AG09309 (cell line): ENCODE data around the gene FOXQ1.
A peak's percentile ranks its signal among the peaks of the same experiment; 100 is the strongest.

ENCODE experiments used
- DNase-seq: peaks from one replicate; pipeline ENCODE4 v3.0.0-alpha.2; 2010; ENCODE audit warnings: low read depth
- H3K4me3 ChIP-seq: 2 replicates; pipeline ENCODE4 v1.5.1; 2011; ENCODE audit warnings: mild to moderate bottlenecking, low read depth, low read length, moderate library complexity; ENCODE audit not compliant: control insufficient read depth
- TF ChIP-seq, protein P1 (sequence below): IDR thresholded peaks from 2 replicates; pipeline ENCODE4 v1.5.1; 2011; ENCODE audit warnings: mild to moderate bottlenecking, low read depth, low read length, inconsistent platforms; ENCODE audit not compliant: insufficient read depth, control insufficient read depth; ENCODE audit errors: missing control alignments

The FOXQ1 gene

DNA sequence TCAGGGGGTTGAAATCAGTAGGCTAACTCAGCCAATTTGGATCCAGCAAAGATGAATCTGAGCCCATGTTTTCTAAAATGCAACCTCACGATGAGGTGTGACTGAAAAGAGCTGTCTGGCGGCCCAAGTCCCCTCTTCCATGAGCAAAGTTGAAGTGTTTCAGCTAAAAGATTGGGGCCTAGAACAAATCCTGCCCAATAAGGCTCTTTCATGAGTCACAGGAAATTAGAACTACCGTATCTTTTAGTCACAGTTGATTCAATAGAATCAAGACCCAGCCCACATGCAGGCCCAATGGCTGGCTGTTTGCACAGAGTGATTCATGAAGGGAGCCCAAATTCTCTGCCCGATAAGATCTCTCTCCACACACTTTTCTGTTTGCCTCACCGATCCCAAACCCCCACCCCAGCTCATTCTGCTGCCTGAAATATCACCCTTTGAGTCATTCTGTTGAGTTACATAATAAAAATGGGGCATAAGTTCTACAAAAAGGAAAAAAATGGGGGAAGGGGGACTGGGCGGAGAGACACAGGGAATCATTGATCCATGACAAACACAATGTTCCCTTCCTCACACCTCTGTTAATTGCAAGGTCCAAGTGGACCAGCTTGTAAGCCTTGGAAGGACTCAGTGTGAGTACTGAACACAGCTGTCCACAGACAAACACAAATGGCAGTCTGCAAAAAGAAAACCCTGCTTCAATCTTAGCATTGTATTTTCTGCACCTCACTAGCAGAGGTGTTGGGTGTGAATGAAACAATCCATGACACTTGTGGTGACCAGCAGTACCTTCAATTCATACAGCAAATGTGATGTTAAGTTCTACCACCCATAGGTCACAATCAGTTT lies 13.8 kb downstream of the FOXQ1 start:
- TF ChIP-seq, protein P1, sequence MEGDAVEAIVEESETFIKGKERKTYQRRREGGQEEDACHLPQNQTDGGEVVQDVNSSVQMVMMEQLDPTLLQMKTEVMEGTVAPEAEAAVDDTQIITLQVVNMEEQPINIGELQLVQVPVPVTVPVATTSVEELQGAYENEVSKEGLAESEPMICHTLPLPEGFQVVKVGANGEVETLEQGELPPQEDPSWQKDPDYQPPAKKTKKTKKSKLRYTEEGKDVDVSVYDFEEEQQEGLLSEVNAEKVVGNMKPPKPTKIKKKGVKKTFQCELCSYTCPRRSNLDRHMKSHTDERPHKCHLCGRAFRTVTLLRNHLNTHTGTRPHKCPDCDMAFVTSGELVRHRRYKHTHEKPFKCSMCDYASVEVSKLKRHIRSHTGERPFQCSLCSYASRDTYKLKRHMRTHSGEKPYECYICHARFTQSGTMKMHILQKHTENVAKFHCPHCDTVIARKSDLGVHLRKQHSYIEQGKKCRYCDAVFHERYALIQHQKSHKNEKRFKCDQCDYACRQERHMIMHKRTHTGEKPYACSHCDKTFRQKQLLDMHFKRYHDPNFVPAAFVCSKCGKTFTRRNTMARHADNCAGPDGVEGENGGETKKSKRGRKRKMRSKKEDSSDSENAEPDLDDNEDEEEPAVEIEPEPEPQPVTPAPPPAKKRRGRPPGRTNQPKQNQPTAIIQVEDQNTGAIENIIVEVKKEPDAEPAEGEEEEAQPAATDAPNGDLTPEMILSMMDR = no peak
- peak; percentile 71 for DNase-seq
- no peak overlapping the region for H3K4me3 ChIP-seq

DNA sequence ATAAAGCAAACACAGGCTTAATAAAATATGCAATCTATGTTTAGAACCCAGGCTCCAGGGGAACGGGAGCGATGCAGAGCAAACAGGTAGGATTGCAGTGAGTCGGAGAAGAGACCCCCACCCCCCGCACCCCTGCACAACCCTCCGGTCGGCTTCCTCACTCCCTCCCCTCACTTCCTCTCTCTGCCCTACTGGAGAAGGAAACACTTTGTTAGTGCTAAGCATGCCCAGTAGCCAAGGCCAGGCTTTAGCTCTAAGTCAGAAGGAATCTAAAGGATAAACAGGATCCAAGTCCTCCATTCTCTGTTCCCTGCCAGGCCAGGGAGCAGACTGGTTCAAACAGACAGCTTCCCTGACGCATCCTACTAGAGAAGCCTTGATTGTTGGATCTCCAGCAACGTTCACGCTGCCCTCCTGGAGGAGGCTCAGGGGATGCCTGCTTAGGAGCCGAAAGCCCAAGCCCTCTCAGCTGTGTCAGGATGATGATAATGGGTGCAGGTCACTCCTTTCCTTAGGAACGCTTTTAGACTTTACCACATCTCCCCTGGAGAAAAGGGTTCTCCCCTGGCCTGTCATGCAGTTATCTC lies 14.7 kb downstream of the FOXQ1 start:
- TF ChIP-seq, protein P1 = no peak
- DNase-seq = no peak
- no peak overlapping the region for H3K4me3 ChIP-seq

DNA sequence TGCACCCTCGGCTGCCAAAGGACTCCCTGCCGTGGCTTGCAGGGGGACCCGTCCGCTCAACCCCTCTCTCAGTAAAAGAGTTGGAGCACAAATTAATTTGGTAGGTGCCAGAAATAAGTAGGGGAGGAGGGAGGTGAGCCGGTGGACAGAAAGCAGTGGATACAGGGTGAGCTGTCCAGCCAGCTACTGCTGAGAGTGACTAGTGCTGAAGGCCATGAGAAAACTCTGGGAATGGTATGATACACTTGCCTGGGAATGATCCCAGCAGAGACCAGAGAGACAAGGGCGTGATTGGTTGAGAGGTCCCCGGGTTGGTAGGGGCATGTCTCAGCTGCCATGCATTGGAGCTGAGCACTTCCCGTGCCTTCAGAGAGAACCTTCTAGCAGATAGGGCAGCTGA lies 15.7 kb downstream of the FOXQ1 start:
- no peak for DNase-seq
- no peak overlapping the region for H3K4me3 ChIP-seq
- TF ChIP-seq, protein P1 = no peak

DNA sequence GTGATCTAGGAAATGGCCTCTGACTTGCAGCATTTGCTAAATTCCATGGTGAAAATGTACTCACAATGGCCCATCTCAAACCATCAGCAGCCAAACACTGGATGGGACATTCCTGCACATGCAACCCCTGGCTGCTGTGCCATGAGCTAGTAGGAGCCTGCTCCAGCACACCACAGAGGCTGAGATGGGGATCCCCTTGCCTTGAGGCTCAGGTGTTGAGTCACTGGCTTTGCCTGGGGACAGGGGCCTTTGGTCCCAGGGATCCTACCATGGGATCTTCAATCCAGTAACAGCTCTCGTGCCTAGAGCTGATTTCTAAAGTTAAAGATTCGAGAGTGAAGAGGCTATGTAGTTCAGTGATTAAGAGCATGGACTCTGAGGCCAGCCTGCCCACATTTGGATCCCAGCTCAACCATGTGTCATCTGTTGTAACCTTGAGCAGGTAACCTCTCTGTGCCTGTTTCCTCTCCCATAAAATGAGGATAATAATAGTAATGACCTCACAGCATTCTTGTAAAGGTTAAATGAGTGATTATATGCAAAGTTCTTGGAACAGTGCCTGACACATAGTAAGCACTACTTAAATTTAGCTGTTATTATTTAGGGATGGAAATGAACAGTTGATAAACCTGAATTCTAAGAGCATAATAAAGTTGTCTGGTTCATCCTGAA lies 16.4 kb downstream of the FOXQ1 start:
- H3K4me3 ChIP-seq = no peak overlapping the region
- DNase-seq = no peak
- TF ChIP-seq, protein P1 = no peak

DNA sequence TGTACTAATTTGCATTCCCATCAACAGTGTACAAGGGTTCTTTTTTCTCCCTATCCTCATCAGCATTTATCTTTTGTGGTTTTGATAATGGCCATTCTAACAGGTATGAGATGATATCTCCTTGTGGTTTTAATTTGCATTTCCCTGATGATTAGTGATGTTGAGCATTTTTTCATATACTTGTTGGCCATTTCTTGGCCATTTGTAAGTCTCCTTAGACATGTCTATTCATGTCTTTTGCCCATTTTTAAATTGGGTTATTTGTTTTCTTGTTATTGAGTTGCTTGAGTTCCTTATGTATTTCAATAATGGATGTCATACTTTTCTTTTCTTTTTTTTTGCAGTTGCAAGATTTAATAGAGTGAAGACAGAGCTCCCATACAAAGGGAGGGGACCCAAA lies 17.8 kb downstream of the FOXQ1 start:
- no peak overlapping the region for H3K4me3 ChIP-seq
- TF ChIP-seq, protein P1 = no peak
- DNase-seq = no peak

DNA sequence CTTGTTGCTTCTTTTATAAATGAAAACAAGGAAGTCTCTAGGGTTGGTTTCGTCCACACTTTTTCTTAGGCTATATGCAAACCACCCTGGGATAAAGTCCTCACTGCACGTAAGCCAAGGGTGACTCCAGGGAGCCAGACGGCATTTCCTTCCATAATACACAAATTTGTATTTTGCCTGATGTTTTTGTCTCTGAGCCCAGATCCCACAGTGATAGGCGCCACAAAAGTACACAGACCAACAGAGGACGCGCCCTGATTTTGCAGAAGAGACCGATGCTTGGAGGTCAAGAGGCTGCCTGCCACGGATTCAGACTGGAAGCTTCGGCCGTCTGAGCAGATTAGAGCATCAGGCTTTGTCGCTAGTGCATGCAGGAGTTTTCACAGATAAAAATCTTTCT lies 22.8 kb downstream of the FOXQ1 start:
- no peak overlapping the region for H3K4me3 ChIP-seq
- no peak for DNase-seq
- TF ChIP-seq, protein P1 = no peak
